ENCODE data around the gene GUCA1A. TPM values are rescaled to one million over a fixed set of nuclear protein-coding genes. Genes with fewer than 3 reads are reported as not detected.
"Not testable (repeated sequence)": the region's sequence is repeated elsewhere in the genome, so short reads cannot be mapped to it uniquely, and the experiment has no call there.

The GUCA1A gene
- total RNA-seq, 4 donors from 2014 or later: not detected

DNA sequence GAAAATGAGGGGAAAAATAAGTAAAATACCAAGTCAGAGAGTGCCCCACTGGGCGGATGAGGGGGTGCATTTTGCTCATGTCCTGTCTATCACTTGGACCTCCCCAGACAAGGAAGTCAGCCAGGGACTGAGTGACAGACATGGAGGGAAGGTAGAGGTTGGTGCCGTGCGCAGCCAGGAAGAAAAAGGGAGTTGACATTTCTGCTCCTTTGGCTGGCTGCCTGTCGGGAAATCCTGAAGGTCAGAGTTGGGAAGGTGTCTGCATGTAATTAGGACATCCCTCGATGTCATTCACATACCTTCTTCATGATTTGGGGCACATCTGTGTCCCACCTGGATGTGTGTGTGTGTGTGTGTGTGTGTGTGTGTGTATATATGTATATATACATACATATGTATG lies 8.9 kb downstream of the GUCA1A start:
- H3K27ac ChIP-seq: no peak overlapping the region
- no peaks in the 10 kb centered on the region for H3K36me3 ChIP-seq
- H3K4me3 ChIP-seq: no peak overlapping the region
- no peak for DNase-seq
- TF ChIP-seq, protein P1, sequence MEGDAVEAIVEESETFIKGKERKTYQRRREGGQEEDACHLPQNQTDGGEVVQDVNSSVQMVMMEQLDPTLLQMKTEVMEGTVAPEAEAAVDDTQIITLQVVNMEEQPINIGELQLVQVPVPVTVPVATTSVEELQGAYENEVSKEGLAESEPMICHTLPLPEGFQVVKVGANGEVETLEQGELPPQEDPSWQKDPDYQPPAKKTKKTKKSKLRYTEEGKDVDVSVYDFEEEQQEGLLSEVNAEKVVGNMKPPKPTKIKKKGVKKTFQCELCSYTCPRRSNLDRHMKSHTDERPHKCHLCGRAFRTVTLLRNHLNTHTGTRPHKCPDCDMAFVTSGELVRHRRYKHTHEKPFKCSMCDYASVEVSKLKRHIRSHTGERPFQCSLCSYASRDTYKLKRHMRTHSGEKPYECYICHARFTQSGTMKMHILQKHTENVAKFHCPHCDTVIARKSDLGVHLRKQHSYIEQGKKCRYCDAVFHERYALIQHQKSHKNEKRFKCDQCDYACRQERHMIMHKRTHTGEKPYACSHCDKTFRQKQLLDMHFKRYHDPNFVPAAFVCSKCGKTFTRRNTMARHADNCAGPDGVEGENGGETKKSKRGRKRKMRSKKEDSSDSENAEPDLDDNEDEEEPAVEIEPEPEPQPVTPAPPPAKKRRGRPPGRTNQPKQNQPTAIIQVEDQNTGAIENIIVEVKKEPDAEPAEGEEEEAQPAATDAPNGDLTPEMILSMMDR (IDR thresholded peaks at IDR 0.05 in 4 of 5, conservative IDR thresholded peaks at IDR 0.05 in 1 of 5): no peak
- no peak for TF ChIP-seq POLR2A (IDR thresholded peaks at IDR 0.05)
- in situ Hi-C loops (cut with MboI; ENCODE audit: low sequenced_read_pairs in 4 of 4): no loop called here
- no peak for ATAC-seq
- peaks cover 0 to 9% (median 6%) of the 10 kb centered on the region in 3 donors for H3K27me3 ChIP-seq
- H3K4me1 ChIP-seq: no peaks in the 10 kb centered on the region
- H3K9me3 ChIP-seq: no peaks in the 10 kb centered on the region
- intact Hi-C loops (cut with DNase I; ENCODE audit: low total_unique reads): no loop called here

DNA sequence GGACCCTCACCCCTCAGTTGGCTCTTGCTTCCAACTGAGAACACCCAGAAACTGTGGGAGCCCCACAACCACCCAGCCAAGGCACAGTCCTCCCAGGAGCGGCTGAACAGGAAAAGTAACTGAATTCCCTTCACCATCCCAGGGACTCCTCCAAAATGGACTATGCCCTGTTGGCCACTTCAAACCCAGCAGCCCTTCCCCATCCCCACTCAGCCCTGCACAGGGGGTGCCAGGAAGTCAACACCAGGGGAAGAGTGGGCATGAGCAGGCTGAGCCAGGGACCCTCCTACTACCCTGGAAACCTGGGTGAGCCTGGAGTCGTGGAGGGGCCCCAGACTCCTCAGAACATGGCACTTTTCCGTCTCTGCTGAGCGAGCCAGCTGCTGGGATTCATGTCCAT lies 11.3 kb downstream of the GUCA1A start:
- Histone ChIP-seq H3K27ac (no peak overlapping the region), H3K27me3 (no peaks in the 10 kb centered on the region), H3K9me3 (no peaks in the 10 kb centered on the region), H3K4me1 (no peaks in the 10 kb centered on the region), H3K36me3 (no peaks in the 10 kb centered on the region), H3K4me3 (no peak overlapping the region)
- intact Hi-C loops (cut with DNase I; ENCODE audit: low total_unique reads) (no loop called here), in situ Hi-C loops (cut with MboI; ENCODE audit: low sequenced_read_pairs in 4 of 4) (no loop called here)
- DNase-seq (no peak), ATAC-seq (no peak)
- TF ChIP-seq, protein P1 (IDR thresholded peaks at IDR 0.05 in 4 of 5, conservative IDR thresholded peaks at IDR 0.05 in 1 of 5): no peak
- no peak for TF ChIP-seq POLR2A (IDR thresholded peaks at IDR 0.05)

DNA sequence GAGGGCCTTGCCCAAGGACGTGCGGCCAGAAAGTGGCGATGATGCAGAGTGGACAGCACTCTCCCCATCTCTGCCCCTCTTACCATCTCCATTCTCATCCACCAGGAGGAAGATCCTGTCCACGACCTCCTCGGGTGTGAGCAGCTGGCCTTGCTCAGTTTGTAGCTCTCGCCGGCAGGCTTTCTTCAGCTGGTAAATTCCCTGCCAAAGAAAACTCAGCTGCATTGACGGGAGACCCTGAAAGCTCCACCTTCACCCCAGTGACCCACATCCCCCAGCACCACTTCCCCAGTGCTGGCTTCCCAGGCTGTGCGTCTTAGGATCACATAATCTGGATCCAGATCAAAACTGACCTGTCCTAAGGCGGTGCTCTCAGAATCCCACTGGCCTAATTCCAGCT lies 12.4 kb downstream of the GUCA1A start:
- in situ Hi-C loops (cut with MboI; ENCODE audit: low sequenced_read_pairs in 4 of 4) (no loop called here), intact Hi-C loops (cut with DNase I; ENCODE audit: low total_unique reads) (no loop called here)
- no peak for ATAC-seq
- H3K4me3 ChIP-seq: no peak overlapping the region
- H3K27me3 ChIP-seq: no peaks in the 10 kb centered on the region
- no peaks in the 10 kb centered on the region for H3K36me3 ChIP-seq
- no peaks in the 10 kb centered on the region for H3K4me1 ChIP-seq
- no peak overlapping the region for H3K27ac ChIP-seq
- no peaks in the 10 kb centered on the region for H3K9me3 ChIP-seq
- no peak for DNase-seq
- no peak for TF ChIP-seq POLR2A (IDR thresholded peaks at IDR 0.05)
- TF ChIP-seq, protein P1 (IDR thresholded peaks at IDR 0.05 in 4 of 5, conservative IDR thresholded peaks at IDR 0.05 in 1 of 5): no peak

DNA sequence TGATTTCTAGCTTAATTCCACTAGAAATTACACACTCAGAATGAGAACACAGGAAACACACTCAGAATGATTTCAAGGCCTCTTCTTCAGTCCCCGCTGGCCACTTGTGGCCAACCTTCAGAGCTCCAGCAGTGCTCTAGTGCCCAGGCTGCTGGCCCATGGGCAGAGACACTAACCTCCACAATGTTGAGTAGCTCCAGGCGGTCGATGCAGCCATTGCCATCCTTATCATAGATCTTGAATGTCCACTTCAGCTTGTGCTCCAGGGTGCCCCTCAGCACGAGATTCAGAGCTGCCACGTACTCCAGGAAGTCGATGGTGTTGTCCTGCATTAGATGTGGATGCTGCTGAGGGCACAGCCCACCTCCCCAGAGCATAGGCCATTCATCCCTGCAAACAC lies 15.2 kb downstream of the GUCA1A start:
- Histone ChIP-seq H3K9me3 (no peaks in the 10 kb centered on the region), H3K4me3 (no peak overlapping the region), H3K4me1 (no peaks in the 10 kb centered on the region), H3K27me3 (no peaks in the 10 kb centered on the region), H3K27ac (no peak overlapping the region), H3K36me3 (no peaks in the 10 kb centered on the region)
- no peak for ATAC-seq
- in situ Hi-C loops (cut with MboI; ENCODE audit: low sequenced_read_pairs in 4 of 4) (no loop called here), intact Hi-C loops (cut with DNase I; ENCODE audit: low total_unique reads) (no loop called here)
- DNase-seq: no peak
- TF ChIP-seq, protein P1 (IDR thresholded peaks at IDR 0.05 in 4 of 5, conservative IDR thresholded peaks at IDR 0.05 in 1 of 5): no peak
- TF ChIP-seq POLR2A (IDR thresholded peaks at IDR 0.05): no peak

DNA sequence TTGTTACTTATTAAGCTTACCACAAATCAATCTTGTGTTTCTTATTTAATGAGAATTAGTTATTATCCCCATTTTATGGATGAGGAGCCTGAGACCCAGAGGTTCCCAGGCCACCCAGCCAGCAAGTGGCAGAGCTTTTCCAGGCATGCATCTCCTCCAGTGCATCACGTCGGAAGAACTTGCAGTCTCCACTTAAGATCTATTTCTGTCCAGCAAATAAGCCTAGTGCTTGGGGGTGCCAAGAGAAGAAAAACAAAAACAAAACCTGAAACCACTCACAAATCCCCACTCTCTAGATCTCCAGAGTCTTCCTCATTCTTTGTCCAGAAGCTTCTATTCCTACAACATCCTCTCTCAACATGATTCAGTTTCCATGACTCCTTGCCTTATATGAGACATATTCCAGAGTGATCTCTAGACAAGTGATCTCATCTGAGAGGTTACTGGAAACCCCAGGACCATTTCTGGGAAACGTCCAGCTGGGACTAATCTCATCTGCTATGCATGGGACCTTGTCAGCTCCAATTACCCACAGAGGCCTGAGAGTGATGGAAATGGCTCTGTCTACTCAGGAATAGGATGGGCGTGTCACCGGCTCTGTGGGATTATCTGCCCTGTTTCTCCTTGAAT lies 17.5 kb downstream of the GUCA1A start:
- DNase-seq: no peak
- Histone ChIP-seq H3K36me3 (no peaks in the 10 kb centered on the region), H3K4me3 (no peak overlapping the region), H3K27ac (no peak overlapping the region), H3K4me1 (no peaks in the 10 kb centered on the region), H3K9me3 (no peaks in the 10 kb centered on the region), H3K27me3 (no peaks in the 10 kb centered on the region)
- intact Hi-C loops (cut with DNase I; ENCODE audit: low total_unique reads) (no loop called here), in situ Hi-C loops (cut with MboI; ENCODE audit: low sequenced_read_pairs in 4 of 4) (no loop called here)
- ATAC-seq: no peak
- TF ChIP-seq POLR2A (IDR thresholded peaks at IDR 0.05): no peak
- TF ChIP-seq, protein P1 (IDR thresholded peaks at IDR 0.05 in 4 of 5, conservative IDR thresholded peaks at IDR 0.05 in 1 of 5): no peak

DNA sequence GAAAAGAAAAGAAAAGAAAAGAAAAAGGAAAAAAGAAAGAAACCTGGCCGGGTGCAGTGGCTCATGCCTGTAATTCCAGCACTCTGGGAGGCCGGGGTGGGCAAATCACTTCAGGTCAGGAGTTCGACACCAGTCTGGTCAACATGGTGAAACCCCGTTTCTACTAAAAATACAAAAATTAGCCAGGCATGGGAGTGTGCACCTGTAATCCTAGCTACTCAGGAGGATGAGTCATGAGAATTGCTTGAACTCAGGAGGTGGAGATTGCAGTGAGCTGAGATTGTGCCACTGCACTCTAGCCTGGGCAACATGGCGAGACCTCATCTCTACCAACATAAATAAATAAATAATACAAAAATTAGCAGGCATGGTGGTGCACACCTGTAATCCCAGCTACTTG lies 19.2 kb downstream of the GUCA1A start:
- intact Hi-C loops (cut with DNase I; ENCODE audit: low total_unique reads); DNase-seq; ATAC-seq; H3K36me3 ChIP-seq; H3K4me3 ChIP-seq; H3K9me3 ChIP-seq; H3K4me1 ChIP-seq; H3K27ac ChIP-seq; in situ Hi-C loops (cut with MboI; ENCODE audit: low sequenced_read_pairs in 4 of 4); H3K27me3 ChIP-seq: not testable (repeated sequence)

All from gastrocnemius medialis (tissue), 4 donors.